H9 (cell line): ENCODE results near the gene NCOA5. TPM values are rescaled to one million over a fixed set of nuclear protein-coding genes. Genes with fewer than 3 reads are reported as not detected.

Experiments used
- DNase-seq: peaks from one replicate; pipeline ENCODE4 v3.0.0-alpha.2; 2017
- H2AFZ ChIP-seq: one replicate; pipeline ENCODE4 v1.6.1; 2013; ENCODE audit warnings: mild to moderate bottlenecking, low read length, control low read depth, moderate library complexity
- H2AK5ac ChIP-seq: 2 replicates; pipeline ENCODE4 v1.6.1; 2013; ENCODE audit warnings: low read length, control low read depth, mixed read lengths; ENCODE audit not compliant: insufficient read length
- H2BK120ac ChIP-seq: one replicate; pipeline ENCODE4 v1.6.1; 2013; ENCODE audit warnings: low read depth, mild to moderate bottlenecking, low read length, control low read depth, inconsistent platforms; ENCODE audit not compliant: poor library complexity, severe bottlenecking
- H2BK12ac ChIP-seq: 2 replicates; pipeline ENCODE4 v1.6.1; 2013; ENCODE audit warnings: low read length, control low read depth, mixed read lengths, low read depth; ENCODE audit not compliant: insufficient read length
- H2BK15ac ChIP-seq: 2 replicates; pipeline ENCODE4 v1.6.1; 2013; ENCODE audit warnings: low read depth, low read length, control low read depth
- H2BK20ac ChIP-seq: one replicate; pipeline ENCODE4 v1.6.1; 2013; ENCODE audit warnings: low read depth, mild to moderate bottlenecking, low read length, control low read depth, inconsistent platforms; ENCODE audit not compliant: poor library complexity, severe bottlenecking
- H2BK5ac ChIP-seq: 2 replicates; pipeline ENCODE4 v1.6.1; 2013; ENCODE audit warnings: low read length, control low read depth, mixed read lengths; ENCODE audit not compliant: insufficient read length
- H3K14ac ChIP-seq: 2 replicates; pipeline ENCODE4 v1.6.1; 2013; ENCODE audit warnings: low read length, control low read depth; ENCODE audit not compliant: insufficient read depth
- H3K18ac ChIP-seq: 2 replicates; pipeline ENCODE4 v1.6.1; 2013; ENCODE audit warnings: low read depth, mild to moderate bottlenecking, mixed read lengths, low read length, control low read depth; ENCODE audit not compliant: insufficient read length
- H3K23ac ChIP-seq: 2 replicates; pipeline ENCODE4 v1.6.1; 2013; ENCODE audit warnings: low read length, control low read depth, mixed read lengths, low read depth; ENCODE audit not compliant: insufficient read length
- H3K23me2 ChIP-seq: 2 replicates; pipeline ENCODE4 v1.6.1; 2013; ENCODE audit warnings: low read depth, mild to moderate bottlenecking, mixed read lengths, low read length, control low read depth; ENCODE audit not compliant: insufficient read length, poor library complexity, severe bottlenecking
- H3K27ac ChIP-seq: 2 replicates; pipeline ENCODE4 v1.5.1; 2013; ENCODE audit warnings: low read length, control low read depth, mixed read lengths, low read depth; ENCODE audit not compliant: insufficient read length
- H3K27me3 ChIP-seq: 2 replicates; pipeline ENCODE4 v1.6.1; 2013; ENCODE audit warnings: low read length, control low read depth, inconsistent platforms; ENCODE audit not compliant: insufficient read depth
- H3K4ac ChIP-seq: 2 replicates; pipeline ENCODE4 v1.6.1; 2013; ENCODE audit warnings: low read depth, mild to moderate bottlenecking, control low read depth, inconsistent platforms, low read length, moderate library complexity
- H3K4me1 ChIP-seq: 2 replicates; pipeline ENCODE4 v1.6.1; 2013; ENCODE audit warnings: low read length, control low read depth, inconsistent platforms; ENCODE audit not compliant: insufficient read depth
- H3K4me2 ChIP-seq: 2 replicates; pipeline ENCODE4 v1.6.1; 2013; ENCODE audit warnings: low read length, control low read depth, mixed read lengths; ENCODE audit not compliant: insufficient read length, insufficient read depth
- H3K56ac ChIP-seq: 2 replicates; pipeline ENCODE4 v1.6.1; 2013; ENCODE audit warnings: low read depth, mild to moderate bottlenecking, mixed read lengths, low read length, control low read depth; ENCODE audit not compliant: insufficient read length
- H3K79me1 ChIP-seq: 2 replicates; pipeline ENCODE4 v1.6.1; 2013; ENCODE audit warnings: low read depth, mild to moderate bottlenecking, moderate library complexity, low read length, control low read depth, inconsistent platforms; ENCODE audit not compliant: insufficient read depth, poor library complexity, severe bottlenecking
- H3K79me2 ChIP-seq: 2 replicates; pipeline ENCODE4 v1.6.1; 2013; ENCODE audit warnings: low read length, control low read depth, inconsistent platforms; ENCODE audit not compliant: insufficient read depth
- H3K9ac ChIP-seq: 2 replicates; pipeline ENCODE4 v1.6.1; 2013; ENCODE audit warnings: low read length, control low read depth, mixed read lengths; ENCODE audit not compliant: insufficient read length; ENCODE audit errors: extremely low read depth
- H3K9me3 ChIP-seq: one replicate; pipeline ENCODE4 v1.6.1; 2013; ENCODE audit warnings: low read depth, low read length, inconsistent platforms; ENCODE audit not compliant: control insufficient read depth
- H3T11ph ChIP-seq: one replicate; pipeline ENCODE4 v1.6.1; 2013; ENCODE audit warnings: mild to moderate bottlenecking, low read length, control low read depth, inconsistent platforms
- H4K20me1 ChIP-seq: one replicate; pipeline ENCODE4 v1.6.1; 2013; ENCODE audit not compliant: control insufficient read depth, insufficient read length, insufficient read depth
- H4K5ac ChIP-seq: 2 replicates; pipeline ENCODE4 v1.6.1; 2013; ENCODE audit warnings: low read depth, mild to moderate bottlenecking, mixed read lengths, low read length, control low read depth; ENCODE audit not compliant: insufficient read length
- H4K8ac ChIP-seq: replicated peaks from 2 replicates; pipeline ENCODE4 v1.6.1; 2013; ENCODE audit warnings: low read length, control low read depth, mixed read lengths, low read depth; ENCODE audit not compliant: insufficient read length
- H4K91ac ChIP-seq: 2 replicates; pipeline ENCODE4 v1.6.1; 2013; ENCODE audit warnings: low read depth, mild to moderate bottlenecking, moderate library complexity, mixed read lengths, low read length, control low read depth; ENCODE audit not compliant: insufficient read length
- H3K27ac Mint-ChIP-seq, 3 experiments: 2 replicates in 2 of 3; 3 replicates in 1 of 3; pipeline ENCODE4 v1.8.0; 2020 to 2021; ENCODE audit warnings: mixed read lengths in 3 of 3, mild to moderate bottlenecking in 1 of 3, moderate library complexity in 1 of 3
- H3K27me3 Mint-ChIP-seq: 2 replicates; pipeline ENCODE4 v1.8.0; 2021; ENCODE audit warnings: low read depth, mild to moderate bottlenecking, moderate library complexity, mixed read lengths
- H3K36me3 Mint-ChIP-seq, 3 experiments: 2 replicates in 2 of 3; 3 replicates in 1 of 3; pipeline ENCODE4 v1.8.0; 2020 to 2021; ENCODE audit warnings: low read depth in 3 of 3, mixed read lengths in 3 of 3; ENCODE audit not compliant: insufficient read depth in 1 of 3
- H3K4me1 Mint-ChIP-seq, 2 experiments: 2 replicates each; pipeline ENCODE4 v1.8.0; 2020; ENCODE audit warnings: mixed read lengths in 2 of 2
- H3K4me3 Mint-ChIP-seq, 2 experiments: 2 replicates in 1 of 2; 3 replicates in 1 of 2; pipeline ENCODE4 v1.8.0; 2020 to 2021; ENCODE audit warnings: mild to moderate bottlenecking in 2 of 2, mixed read lengths in 2 of 2, moderate library complexity in 1 of 2
- H3K9me3 Mint-ChIP-seq, 2 experiments: 2 replicates in 1 of 2; 3 replicates in 1 of 2; pipeline ENCODE4 v1.8.0; 2020; ENCODE audit warnings: mild to moderate bottlenecking in 2 of 2, mixed read lengths in 2 of 2, moderate library complexity in 1 of 2
- WGBS: extraction: QIAGEN DNeasy Blood & Tissue Kit; methylation state at CpG from one replicate; pipeline ENCODE4 v1.1.7; 2013; ENCODE audit warnings: missing lambda C conversion rate, low lambda C conversion rate, mixed read lengths; ENCODE audit not compliant: insufficient read length; ENCODE audit errors: extremely low coverage; 5-methylcytosine and 5-hydroxymethylcytosine counted together
- total RNA-seq: library from RNA; stranded (reverse); gene quantifications from 2 replicates; pipeline ENCODE4 v1.2.1, GENCODE V29; 2021
- TF ChIP-seq, protein P1 (sequence below): fragments of 200-600 bp; sonication (generic); conservative IDR thresholded peaks from 3 replicates; pipeline ENCODE4 v1.8.0; 2021; ENCODE audit warnings: antibody characterized with exemption, mild to moderate bottlenecking

The NCOA5 gene
- total RNA-seq, 1 experiment from 2014 or later: 55.7 TPM

- Histone ChIP-seq H3K9ac (no peak overlapping the region), H4K91ac (no peak overlapping the region), H2AFZ (no peak overlapping the region), H2BK5ac (no peak overlapping the region), H3K14ac (no peak overlapping the region), H3K27ac (no peak overlapping the region), H3K27me3 (peaks cover 25% of the 10 kb centered on the region; the same call in 1 of the 2 replicates), H3K4me2 (no peak overlapping the region), H4K8ac (no peak overlapping the region), H4K5ac (no peak overlapping the region), H3K79me2 (no peaks in the 10 kb centered on the region), H3K23ac (no peak overlapping the region), H3K9me3 (no peaks in the 10 kb centered on the region), H3K79me1 (no peaks in the 10 kb centered on the region), H4K20me1 (no peaks in the 10 kb centered on the region), H2AK5ac (no peak overlapping the region), H3T11ph (no peak overlapping the region), H2BK120ac (no peak overlapping the region), H3K56ac (no peak overlapping the region), H3K23me2 (peaks cover 18% of the 10 kb centered on the region), H2BK15ac (no peak overlapping the region), H2BK20ac (no peak overlapping the region), H3K4me1 (peaks cover 4% of the 10 kb centered on the region; the same call in 1 of the 2 replicates), H2BK12ac (no peak overlapping the region), H3K4ac (no peak overlapping the region), H3K18ac (no peak overlapping the region)
- Mint-ChIP-seq H3K27me3 (peaks cover 87% of the 10 kb centered on the region), H3K4me1 (peaks cover 19 to 24% of the 10 kb centered on the region in 2 experiments), H3K4me3 (no peak overlapping the region), H3K9me3 (no peaks in the 10 kb centered on the region), H3K36me3 (peaks cover 3% of the 10 kb centered on the region in 3 experiments; a peak in 6 of 7 replicates), H3K27ac (no peak overlapping the region)
- WGBS: no CpG with 5 or more reads among the region's 15 CpGs
- TF ChIP-seq, protein P1, sequence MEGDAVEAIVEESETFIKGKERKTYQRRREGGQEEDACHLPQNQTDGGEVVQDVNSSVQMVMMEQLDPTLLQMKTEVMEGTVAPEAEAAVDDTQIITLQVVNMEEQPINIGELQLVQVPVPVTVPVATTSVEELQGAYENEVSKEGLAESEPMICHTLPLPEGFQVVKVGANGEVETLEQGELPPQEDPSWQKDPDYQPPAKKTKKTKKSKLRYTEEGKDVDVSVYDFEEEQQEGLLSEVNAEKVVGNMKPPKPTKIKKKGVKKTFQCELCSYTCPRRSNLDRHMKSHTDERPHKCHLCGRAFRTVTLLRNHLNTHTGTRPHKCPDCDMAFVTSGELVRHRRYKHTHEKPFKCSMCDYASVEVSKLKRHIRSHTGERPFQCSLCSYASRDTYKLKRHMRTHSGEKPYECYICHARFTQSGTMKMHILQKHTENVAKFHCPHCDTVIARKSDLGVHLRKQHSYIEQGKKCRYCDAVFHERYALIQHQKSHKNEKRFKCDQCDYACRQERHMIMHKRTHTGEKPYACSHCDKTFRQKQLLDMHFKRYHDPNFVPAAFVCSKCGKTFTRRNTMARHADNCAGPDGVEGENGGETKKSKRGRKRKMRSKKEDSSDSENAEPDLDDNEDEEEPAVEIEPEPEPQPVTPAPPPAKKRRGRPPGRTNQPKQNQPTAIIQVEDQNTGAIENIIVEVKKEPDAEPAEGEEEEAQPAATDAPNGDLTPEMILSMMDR: no peak
- no peak for DNase-seq
Measured at GRCh38 chr20:46056027-46056833, 33.5 kb downstream of the NCOA5 start.
